GM18505 (cell line): Measurements from ENCODE around the gene CST4.
"Not testable (repeated sequence)": the region's sequence is repeated elsewhere in the genome, so short reads cannot be mapped to it uniquely, and the experiment has no call there.

Experiments
- ATAC-seq: cut with Tn5 transposase; IDR thresholded peaks from one replicate; pipeline ENCODE4 v1.9.1; 2021; ENCODE audit not compliant: unreplicated experiment
- POLR2A ChIP-seq: IDR thresholded peaks from 4 replicates; pipeline ENCODE4 v1.6.1; 2011; ENCODE audit warnings: borderline replicate concordance; ENCODE audit not compliant: insufficient read depth, insufficient read length; ENCODE audit errors: extremely low read depth

CST4 gene

GRCh38 chr20:23697947-23698346 is 9.1 kb upstream of the CST4 start:
- no peak for TF ChIP-seq POLR2A
- no peak for ATAC-seq

GRCh38 chr20:23695068-23695395 is 6.2 kb upstream of the CST4 start:
- not testable (repeated sequence) for ATAC-seq

- not testable (repeated sequence) for ATAC-seq
These were observed 5.6 kb upstream of the CST4 start for GRCh38 chr20:23694178-23695067.

DNA sequence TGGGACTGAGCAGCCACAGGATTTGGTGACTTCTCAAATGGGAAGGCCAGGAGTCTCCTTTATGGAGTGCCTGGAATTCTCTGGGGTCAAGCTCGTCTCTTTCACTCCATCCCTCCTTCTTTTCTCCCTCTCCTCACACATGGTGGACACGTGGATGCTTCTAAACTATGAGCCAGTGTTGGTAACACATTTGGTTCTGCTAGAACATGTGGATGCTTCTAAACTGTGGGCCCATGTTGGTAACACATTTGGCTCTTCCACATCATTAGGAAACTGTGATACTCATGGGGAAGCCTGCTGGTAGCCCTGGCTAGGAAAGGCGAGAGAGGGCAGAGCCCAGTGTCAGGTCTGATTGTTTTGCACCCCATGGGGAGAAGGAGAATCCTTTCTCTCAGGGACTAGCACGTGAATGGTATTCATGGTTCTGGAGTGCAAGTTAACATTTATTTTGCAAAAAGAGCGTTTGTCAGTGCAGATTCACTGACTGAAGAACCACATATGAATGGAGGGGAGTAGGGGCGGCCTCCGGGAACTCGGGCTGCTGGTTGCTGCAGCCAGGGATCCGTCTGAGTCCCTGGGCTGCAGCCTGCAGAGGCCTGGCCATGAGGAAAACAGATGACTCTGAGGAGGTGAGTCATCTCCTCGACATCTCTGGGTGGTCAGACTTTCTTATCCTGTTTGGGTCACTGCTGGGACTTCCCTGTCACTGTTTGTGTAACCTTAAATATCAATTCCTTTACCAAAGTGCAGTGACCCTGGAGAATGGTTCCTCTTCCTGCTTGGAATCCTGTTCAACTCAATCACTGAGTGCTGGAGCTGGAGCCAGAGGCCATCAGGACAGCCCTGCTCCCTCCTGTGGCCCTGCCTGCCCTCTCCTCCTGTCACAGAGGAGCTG is 4.1 kb upstream of the CST4 start:
- ATAC-seq = not testable (repeated sequence)

GRCh38 chr20:23691675-23692074 is 2.8 kb upstream of the CST4 start:
- no peak for TF ChIP-seq POLR2A
- no peak for ATAC-seq

DNA sequence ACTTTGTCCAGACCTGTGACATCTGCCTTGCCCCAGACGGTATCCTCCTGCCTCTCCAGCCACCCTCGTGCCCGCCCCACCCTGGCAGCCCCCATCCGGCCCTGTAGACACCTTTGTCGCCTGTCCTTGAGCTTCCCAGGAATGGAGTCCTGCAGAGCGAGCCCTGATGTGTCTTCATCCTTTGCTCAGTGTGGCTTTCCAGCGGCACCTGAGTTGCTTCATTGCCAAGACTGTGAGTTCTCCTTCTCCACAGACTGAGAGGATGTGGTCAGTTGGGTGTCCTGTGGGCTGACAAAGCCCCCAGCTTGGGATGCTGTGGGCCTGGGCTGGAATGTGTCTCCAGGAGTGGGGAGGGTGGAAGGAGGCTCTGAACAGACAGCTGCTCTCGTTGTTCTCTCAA is 1.7 kb upstream of the CST4 start:
- no peak for TF ChIP-seq POLR2A
- ATAC-seq = no peak

DNA sequence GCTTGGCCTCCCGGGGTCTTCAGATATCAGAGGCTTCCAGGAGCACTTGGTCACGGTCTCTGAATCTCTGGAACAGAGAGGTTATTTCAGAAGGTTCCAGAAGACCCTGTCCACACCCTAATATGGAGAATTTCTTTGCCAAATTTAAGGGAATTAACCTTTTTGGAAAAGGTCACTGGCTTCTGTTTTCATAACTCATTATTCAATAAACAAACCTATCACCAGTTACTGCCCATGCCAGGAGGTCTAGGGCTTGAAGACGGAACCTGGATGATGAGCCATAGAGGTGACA is 507 bp upstream of the CST4 start:
- TF ChIP-seq POLR2A = no peak
- ATAC-seq = no peak

- TF ChIP-seq POLR2A = no peak
- no peak for ATAC-seq
These were observed 852 bp downstream of the CST4 start for GRCh38 chr20:23687986-23688385.

GRCh38 chr20:23686046-23686750 is 2.6 kb downstream of the CST4 start:
- no peak for TF ChIP-seq POLR2A
- ATAC-seq = no peak

DNA sequence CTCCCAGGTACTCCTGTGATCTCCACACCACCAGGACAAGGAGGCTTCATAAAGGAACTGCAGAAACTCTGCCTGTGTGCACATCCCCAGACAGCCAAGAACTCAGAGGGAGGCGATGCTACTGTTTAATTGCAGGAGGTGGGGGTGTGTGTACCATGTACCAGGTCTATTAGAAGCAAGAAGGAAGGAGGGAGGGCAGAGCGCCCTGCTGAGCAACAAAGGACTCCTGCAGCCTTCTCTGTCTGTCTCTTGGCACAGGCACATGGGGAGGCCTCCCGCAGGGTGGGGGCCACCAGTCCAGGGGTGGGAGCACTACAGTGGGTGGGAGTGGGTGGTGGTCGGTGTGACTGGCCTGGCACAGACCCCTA is 3.3 kb downstream of the CST4 start:
- not testable (repeated sequence) for ATAC-seq

- no peak for TF ChIP-seq POLR2A
- no peak for ATAC-seq
These were observed 4.6 kb downstream of the CST4 start for GRCh38 chr20:23684261-23684660.

DNA sequence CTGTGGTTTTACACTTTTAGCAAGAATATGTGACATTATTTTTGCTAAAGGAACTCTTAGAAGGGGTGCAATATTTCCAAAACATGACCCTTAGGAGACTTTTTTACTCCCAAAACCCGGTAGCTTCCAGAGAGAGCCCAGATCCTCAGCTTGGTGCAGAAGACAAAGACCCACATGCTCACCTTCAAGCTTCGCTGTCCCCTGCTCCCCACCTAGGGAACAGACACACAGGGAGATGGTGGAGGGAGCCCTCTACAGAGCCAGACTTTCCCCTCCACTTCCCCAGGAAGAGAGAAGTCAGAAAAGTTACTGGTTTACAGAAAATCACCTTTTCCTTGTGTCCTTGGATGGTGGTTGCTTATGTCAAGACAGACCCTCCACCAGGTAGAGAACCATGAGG is 5.0 kb downstream of the CST4 start:
- no peak for TF ChIP-seq POLR2A
- ATAC-seq = no peak

- ATAC-seq = no peak
- TF ChIP-seq POLR2A = no peak
These were observed 5.6 kb downstream of the CST4 start for GRCh38 chr20:23683281-23683680.

GRCh38 chr20:23680146-23680545 is 8.7 kb downstream of the CST4 start:
- no peak for TF ChIP-seq POLR2A
- no peak for ATAC-seq
